OCI-LY1 (cell line): ENCODE results near the gene MROH2A.

Experiments used
- H2AFZ ChIP-seq: fragments of 200-600 bp; sonication (generic), shearing (Covaris generic); 2 replicates; pipeline ENCODE4 v1.6.0; 2014; ENCODE audit warnings: antibody characterized with exemption, mild to moderate bottlenecking, low read length
- H3F3A ChIP-seq: fragments of 200-600 bp; sonication (generic), shearing (Covaris generic); 2 replicates; pipeline ENCODE4 v1.6.0; 2014; ENCODE audit warnings: mild to moderate bottlenecking, antibody characterized with exemption, low read length, moderate library complexity; ENCODE audit not compliant: insufficient read depth
- H3K27ac ChIP-seq: fragments of 200-600 bp; sonication (generic); 2 replicates; pipeline ENCODE4 v1.5.1; 2014; ENCODE audit warnings: low read length, mixed run types, mild to moderate bottlenecking, low read depth; ENCODE audit not compliant: poor library complexity, severe bottlenecking
- H3K27me3 ChIP-seq: fragments of 200-600 bp; sonication (generic); 2 replicates; pipeline ENCODE4 v1.6.0; 2014; ENCODE audit warnings: antibody characterized with exemption, mild to moderate bottlenecking, low read length, moderate library complexity; ENCODE audit not compliant: insufficient read depth
- H3K36me3 ChIP-seq: fragments of 200-600 bp; sonication (generic); 2 replicates; pipeline ENCODE4 v1.6.1; 2014; ENCODE audit warnings: mild to moderate bottlenecking, antibody characterized with exemption, low read length, moderate library complexity, mixed read lengths; ENCODE audit not compliant: insufficient read depth
- H3K4me1 ChIP-seq: fragments of 200-600 bp; sonication (generic); 2 replicates; pipeline ENCODE4 v1.5.1; 2014; ENCODE audit warnings: mild to moderate bottlenecking, low read length, moderate library complexity; ENCODE audit not compliant: insufficient read depth, severe bottlenecking
- H3K4me2 ChIP-seq: fragments of 200-600 bp; sonication (generic), shearing (Covaris generic); 2 replicates; pipeline ENCODE4 v1.6.1; 2014; ENCODE audit warnings: low read length
- H3K4me3 ChIP-seq: fragments of 200-600 bp; sonication (generic); 2 replicates; pipeline ENCODE4 v1.5.1; 2014; ENCODE audit warnings: low read length, low read depth, mild to moderate bottlenecking, mixed read lengths; ENCODE audit not compliant: poor library complexity, severe bottlenecking
- H3K79me2 ChIP-seq: fragments of 200-600 bp; shearing (Covaris generic); 2 replicates; pipeline ENCODE4 v1.6.1; 2016; ENCODE audit warnings: mixed run types, low read length, mixed read lengths; ENCODE audit not compliant: insufficient read depth
- H3K9ac ChIP-seq: fragments of 200-600 bp; sonication (generic), shearing (Covaris generic); 2 replicates; pipeline ENCODE4 v1.6.1; 2014; ENCODE audit warnings: mild to moderate bottlenecking, low read length, mixed read lengths
- H3K9me2 ChIP-seq: fragments of 200-600 bp; sonication (generic), shearing (Covaris generic); 2 replicates; pipeline ENCODE4 v1.6.1; 2014; ENCODE audit warnings: low read depth, mild to moderate bottlenecking, low read length, mixed read lengths
- H3K9me3 ChIP-seq: fragments of 200-600 bp; shearing (Covaris generic); 2 replicates; pipeline ENCODE4 v1.6.1; 2014; ENCODE audit warnings: low read length, mixed read lengths
- H4K20me1 ChIP-seq: fragments of 200-600 bp; sonication (generic), shearing (Covaris generic); 2 replicates; pipeline ENCODE4 v1.6.0; 2016; ENCODE audit warnings: mild to moderate bottlenecking, low read length; ENCODE audit not compliant: insufficient read depth
- EZH2 ChIP-seq: fragments of 200-600 bp; sonication (generic), shearing (Covaris generic); IDR thresholded peaks from 2 replicates; pipeline ENCODE4 v1.8.0; 2017; ENCODE audit warnings: borderline replicate concordance, mixed run types, mild to moderate bottlenecking, antibody characterized with exemption, low read length, moderate library complexity, mixed read lengths
- TF ChIP-seq, protein P1 (sequence below): fragments of 200-600 bp; sonication (generic), shearing (Covaris generic); IDR thresholded peaks from 2 replicates; pipeline ENCODE4 v1.5.1; 2017; ENCODE audit warnings: mild to moderate bottlenecking, antibody characterized with exemption, low read length, moderate library complexity, mixed read lengths

The MROH2A gene

DNA sequence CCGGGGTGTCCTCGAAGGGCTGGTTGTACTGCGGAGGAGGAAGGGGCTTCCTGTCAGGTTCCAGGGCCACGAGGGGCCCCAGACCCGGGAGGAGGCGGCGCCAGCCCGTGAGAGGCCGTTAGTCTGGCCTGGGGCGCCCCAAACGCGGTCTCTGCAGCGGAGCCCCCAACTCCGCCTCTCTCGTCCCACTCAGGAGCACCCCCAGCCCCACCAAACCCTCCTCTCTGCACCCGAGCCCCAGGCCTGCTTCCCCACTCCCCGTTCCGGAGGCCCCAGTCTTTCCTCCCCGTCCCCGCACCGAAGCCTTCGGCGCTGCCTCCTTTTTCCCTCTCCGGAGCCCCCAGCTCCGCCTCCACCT lies 75.7 kb downstream of the MROH2A start:
- H3K9me2 ChIP-seq: no peaks in the 10 kb centered on the region
- H3K36me3 ChIP-seq: peaks cover 52% of the 10 kb centered on the region
- no peaks in the 10 kb centered on the region for H3K27me3 ChIP-seq
- peaks cover 35% of the 10 kb centered on the region for H3K79me2 ChIP-seq
- peak overlapping the region; percentile 99 for H3K4me3 ChIP-seq
- no peak overlapping the region for H2AFZ ChIP-seq
- no peaks in the 10 kb centered on the region for H3F3A ChIP-seq
- H3K4me2 ChIP-seq: peak overlapping the region; percentile 71
- TF ChIP-seq, protein P1, sequence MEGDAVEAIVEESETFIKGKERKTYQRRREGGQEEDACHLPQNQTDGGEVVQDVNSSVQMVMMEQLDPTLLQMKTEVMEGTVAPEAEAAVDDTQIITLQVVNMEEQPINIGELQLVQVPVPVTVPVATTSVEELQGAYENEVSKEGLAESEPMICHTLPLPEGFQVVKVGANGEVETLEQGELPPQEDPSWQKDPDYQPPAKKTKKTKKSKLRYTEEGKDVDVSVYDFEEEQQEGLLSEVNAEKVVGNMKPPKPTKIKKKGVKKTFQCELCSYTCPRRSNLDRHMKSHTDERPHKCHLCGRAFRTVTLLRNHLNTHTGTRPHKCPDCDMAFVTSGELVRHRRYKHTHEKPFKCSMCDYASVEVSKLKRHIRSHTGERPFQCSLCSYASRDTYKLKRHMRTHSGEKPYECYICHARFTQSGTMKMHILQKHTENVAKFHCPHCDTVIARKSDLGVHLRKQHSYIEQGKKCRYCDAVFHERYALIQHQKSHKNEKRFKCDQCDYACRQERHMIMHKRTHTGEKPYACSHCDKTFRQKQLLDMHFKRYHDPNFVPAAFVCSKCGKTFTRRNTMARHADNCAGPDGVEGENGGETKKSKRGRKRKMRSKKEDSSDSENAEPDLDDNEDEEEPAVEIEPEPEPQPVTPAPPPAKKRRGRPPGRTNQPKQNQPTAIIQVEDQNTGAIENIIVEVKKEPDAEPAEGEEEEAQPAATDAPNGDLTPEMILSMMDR: no peak
- no peak for TF ChIP-seq EZH2
- no peaks in the 10 kb centered on the region for H4K20me1 ChIP-seq
- peak overlapping the region; percentile 75 for H3K27ac ChIP-seq
- peaks cover 32% of the 10 kb centered on the region for H3K4me1 ChIP-seq
- no peaks in the 10 kb centered on the region; the same call in 1 of the 2 replicates for H3K9me3 ChIP-seq
- H3K9ac ChIP-seq: peak overlapping the region; percentile 99

- Histone ChIP-seq H2AFZ (no peak within 1 kb of the TSS), H3K9me3 (no peaks in the 10 kb centered on the region; the same call in 1 of the 2 replicates), H3K36me3 (peaks cover 47% of the 10 kb centered on the region), H3F3A (no peaks in the 10 kb centered on the region), H3K9ac (peak within 1 kb of the TSS; percentile 99), H3K27ac (peak within 1 kb of the TSS; percentile 79), H3K4me2 (peak within 1 kb of the TSS; percentile 71), H3K79me2 (peaks cover 35% of the 10 kb centered on the region), H3K4me3 (peak within 1 kb of the TSS; percentile 99), H4K20me1 (no peaks in the 10 kb centered on the region), H3K4me1 (peaks cover 32% of the 10 kb centered on the region), H3K9me2 (no peaks in the 10 kb centered on the region), H3K27me3 (no peaks in the 10 kb centered on the region)
- TF ChIP-seq, protein P1: no peak
- no peak for TF ChIP-seq EZH2
Observed at GRCh38 chr2:233854241-233854981, 76.3 kb downstream of the MROH2A start, which contains the start of gene HJURP. HJURP (minus strand) TSS chr2:233854535; CDS start chr2:233854500, 35 bp downstream.

- Histone ChIP-seq H2AFZ (no peak overlapping the region), H3K27ac (peak overlapping the region; percentile 79)
Observed at GRCh38 chr2:233855345-233855744, 77.2 kb downstream of the MROH2A start.

More at GRCh38 chr2:233855345-233855744, 77.2 kb downstream of the MROH2A start:
- H3K36me3 ChIP-seq: peaks cover 37% of the 10 kb centered on the region
- H4K20me1 ChIP-seq: no peaks in the 10 kb centered on the region
- peaks cover 32% of the 10 kb centered on the region for H3K4me1 ChIP-seq
- H3K9me3 ChIP-seq: no peaks in the 10 kb centered on the region; the same call in 1 of the 2 replicates
- H3K27me3 ChIP-seq: no peaks in the 10 kb centered on the region
- peaks cover 35% of the 10 kb centered on the region for H3K79me2 ChIP-seq
- H3K4me2 ChIP-seq: peak overlapping the region; percentile 71; the same call in 1 of the 2 replicates
- peak overlapping the region; percentile 99 for H3K4me3 ChIP-seq
- no peak overlapping the region; the same call in 1 of the 2 replicates for H3K9ac ChIP-seq
- TF ChIP-seq EZH2: no peak
- TF ChIP-seq, protein P1: no peak
- H3F3A ChIP-seq: no peaks in the 10 kb centered on the region
- no peaks in the 10 kb centered on the region for H3K9me2 ChIP-seq
